MM.1S (cell line): ENCODE results near the gene TEX48.

ENCODE experiments used
- EZH2phosphoT487 ChIP-seq: fragments of 300-600 bp; sonication (generic); IDR thresholded peaks from 2 replicates; pipeline ENCODE4 v1.6.1; 2018; ENCODE audit warnings: antibody characterized with exemption, low read length
- TF ChIP-seq, protein P1 (sequence below): fragments of 300-600 bp; sonication (generic); IDR thresholded peaks from 2 replicates; pipeline ENCODE4 v1.5.1; 2016; ENCODE audit warnings: antibody characterized with exemption, low read length, mixed read lengths

DNA sequence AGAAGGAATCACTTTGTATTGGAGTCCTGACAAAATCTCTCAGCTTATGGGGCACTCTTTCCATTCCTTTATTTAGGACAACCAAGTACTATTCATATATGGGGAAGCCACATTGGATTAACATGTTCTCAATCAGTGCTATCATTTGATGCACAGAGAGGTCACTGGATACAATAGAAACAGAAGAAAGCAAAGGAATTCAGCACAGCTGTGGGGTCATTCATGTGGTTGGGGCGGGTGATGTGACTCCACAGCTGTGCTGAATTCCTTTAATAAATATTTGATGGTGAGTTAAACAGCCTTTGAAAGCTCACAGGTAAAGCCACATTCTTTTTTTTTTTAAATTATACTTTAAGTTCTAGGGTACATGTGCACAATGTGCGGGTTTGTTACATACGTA lies 854 bp upstream of the TEX48 start:
- TF ChIP-seq, protein P1, sequence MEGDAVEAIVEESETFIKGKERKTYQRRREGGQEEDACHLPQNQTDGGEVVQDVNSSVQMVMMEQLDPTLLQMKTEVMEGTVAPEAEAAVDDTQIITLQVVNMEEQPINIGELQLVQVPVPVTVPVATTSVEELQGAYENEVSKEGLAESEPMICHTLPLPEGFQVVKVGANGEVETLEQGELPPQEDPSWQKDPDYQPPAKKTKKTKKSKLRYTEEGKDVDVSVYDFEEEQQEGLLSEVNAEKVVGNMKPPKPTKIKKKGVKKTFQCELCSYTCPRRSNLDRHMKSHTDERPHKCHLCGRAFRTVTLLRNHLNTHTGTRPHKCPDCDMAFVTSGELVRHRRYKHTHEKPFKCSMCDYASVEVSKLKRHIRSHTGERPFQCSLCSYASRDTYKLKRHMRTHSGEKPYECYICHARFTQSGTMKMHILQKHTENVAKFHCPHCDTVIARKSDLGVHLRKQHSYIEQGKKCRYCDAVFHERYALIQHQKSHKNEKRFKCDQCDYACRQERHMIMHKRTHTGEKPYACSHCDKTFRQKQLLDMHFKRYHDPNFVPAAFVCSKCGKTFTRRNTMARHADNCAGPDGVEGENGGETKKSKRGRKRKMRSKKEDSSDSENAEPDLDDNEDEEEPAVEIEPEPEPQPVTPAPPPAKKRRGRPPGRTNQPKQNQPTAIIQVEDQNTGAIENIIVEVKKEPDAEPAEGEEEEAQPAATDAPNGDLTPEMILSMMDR: no peak
- TF ChIP-seq EZH2phosphoT487: no peak
